DOHH2 (cell line): ENCODE measurements around the gene CXCL5.

ENCODE experiments used
- H3F3A ChIP-seq: fragments of 200-600 bp; sonication (generic), shearing (Covaris generic); 2 replicates; pipeline ENCODE4 v1.6.0; 2016; ENCODE audit warnings: antibody characterized with exemption, mild to moderate bottlenecking; ENCODE audit not compliant: control insufficient read depth, insufficient read depth
- H3K27ac ChIP-seq: fragments of 200-600 bp; sonication (generic); 2 replicates; pipeline ENCODE4 v1.5.1; 2014; ENCODE audit warnings: low read depth, mild to moderate bottlenecking, low read length, moderate library complexity
- H3K27me3 ChIP-seq: fragments of 200-600 bp; sonication (generic); 2 replicates; pipeline ENCODE4 v1.6.1; 2014; ENCODE audit warnings: mild to moderate bottlenecking, low read length, mixed read lengths; ENCODE audit not compliant: control insufficient read depth
- H3K36me3 ChIP-seq: fragments of 200-600 bp; sonication (generic); 2 replicates; pipeline ENCODE4 v1.6.1; 2014; ENCODE audit warnings: mild to moderate bottlenecking, low read length, moderate library complexity, mixed read lengths; ENCODE audit not compliant: control insufficient read depth
- H3K4me1 ChIP-seq: fragments of 200-600 bp; sonication (generic); 2 replicates; pipeline ENCODE4 v1.6.1; 2014; ENCODE audit warnings: mild to moderate bottlenecking, low read length, mixed read lengths; ENCODE audit not compliant: control insufficient read depth
- H3K4me2 ChIP-seq: fragments of 200-600 bp; sonication (generic); 2 replicates; pipeline ENCODE4 v1.6.0; 2014; ENCODE audit warnings: mild to moderate bottlenecking, low read length, moderate library complexity
- H3K4me3 ChIP-seq: fragments of 200-600 bp; sonication (generic); 2 replicates; pipeline ENCODE4 v1.5.1; 2014; ENCODE audit warnings: mild to moderate bottlenecking, low read length, mixed read lengths
- H3K79me2 ChIP-seq: fragments of 200-600 bp; sonication (generic); 2 replicates; pipeline ENCODE4 v1.6.1; 2014; ENCODE audit warnings: mild to moderate bottlenecking, low read length, mixed read lengths; ENCODE audit not compliant: control insufficient read depth
- H3K9me2 ChIP-seq: fragments of 200-600 bp; sonication (generic); replicated peaks from 2 replicates; pipeline ENCODE4 v1.6.1; 2014; ENCODE audit warnings: mild to moderate bottlenecking, low read length, mixed read lengths; ENCODE audit not compliant: control insufficient read depth
- H3K9me3 ChIP-seq: fragments of 200-600 bp; sonication (generic); 2 replicates; pipeline ENCODE4 v1.6.1; 2014; ENCODE audit warnings: antibody characterized with exemption, low read length, mixed read lengths; ENCODE audit not compliant: control insufficient read depth, insufficient read depth
- H4K20me1 ChIP-seq: fragments of 200-600 bp; sonication (generic); 2 replicates; pipeline ENCODE4 v1.6.0; 2014; ENCODE audit warnings: low read depth, mild to moderate bottlenecking, antibody characterized with exemption, low read length, moderate library complexity; ENCODE audit not compliant: control insufficient read depth, insufficient read depth
- EZH2phosphoT487 ChIP-seq: fragments of 200-600 bp; sonication (generic); IDR thresholded peaks from 2 replicates; pipeline ENCODE4 v1.6.1; 2017; ENCODE audit warnings: borderline replicate concordance, mild to moderate bottlenecking, antibody characterized with exemption, low read length, moderate library complexity, mixed read lengths
- TF ChIP-seq, protein P1 (sequence below): fragments of 200-600 bp; sonication (generic); IDR thresholded peaks from one replicate; pipeline ENCODE4 v1.5.1; 2014; ENCODE audit warnings: antibody characterized with exemption, mild to moderate bottlenecking, low read depth, low read length; ENCODE audit not compliant: poor library complexity, severe bottlenecking

The CXCL5 gene

DNA sequence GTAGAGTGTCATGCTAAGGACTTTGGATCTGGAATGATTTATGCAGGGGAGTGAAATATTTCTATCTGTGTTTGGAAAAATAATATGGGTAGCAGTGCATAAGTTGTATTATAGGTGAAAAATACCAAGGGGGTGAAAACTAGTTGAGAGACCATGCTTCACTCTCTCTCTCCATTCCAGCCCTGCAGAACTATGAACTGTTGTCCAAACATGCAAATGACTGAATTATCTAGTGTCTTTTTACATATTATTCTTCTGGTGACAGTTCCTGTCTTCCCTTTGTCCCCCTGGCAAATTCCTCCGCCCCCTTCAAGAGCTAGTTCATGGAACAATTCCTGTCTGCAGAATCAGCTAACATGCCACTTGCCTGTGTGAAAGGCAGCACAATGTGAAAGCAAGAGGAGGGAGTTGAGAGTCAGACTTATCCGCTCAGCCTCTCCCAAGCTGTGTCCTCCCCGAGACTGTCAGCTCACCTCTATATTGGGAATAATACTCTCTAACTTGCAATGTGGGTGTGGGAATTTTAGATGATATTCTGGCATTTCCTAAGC lies 19.0 kb downstream of the CXCL5 start:
- TF ChIP-seq EZH2phosphoT487 = no peak
- TF ChIP-seq, protein P1, sequence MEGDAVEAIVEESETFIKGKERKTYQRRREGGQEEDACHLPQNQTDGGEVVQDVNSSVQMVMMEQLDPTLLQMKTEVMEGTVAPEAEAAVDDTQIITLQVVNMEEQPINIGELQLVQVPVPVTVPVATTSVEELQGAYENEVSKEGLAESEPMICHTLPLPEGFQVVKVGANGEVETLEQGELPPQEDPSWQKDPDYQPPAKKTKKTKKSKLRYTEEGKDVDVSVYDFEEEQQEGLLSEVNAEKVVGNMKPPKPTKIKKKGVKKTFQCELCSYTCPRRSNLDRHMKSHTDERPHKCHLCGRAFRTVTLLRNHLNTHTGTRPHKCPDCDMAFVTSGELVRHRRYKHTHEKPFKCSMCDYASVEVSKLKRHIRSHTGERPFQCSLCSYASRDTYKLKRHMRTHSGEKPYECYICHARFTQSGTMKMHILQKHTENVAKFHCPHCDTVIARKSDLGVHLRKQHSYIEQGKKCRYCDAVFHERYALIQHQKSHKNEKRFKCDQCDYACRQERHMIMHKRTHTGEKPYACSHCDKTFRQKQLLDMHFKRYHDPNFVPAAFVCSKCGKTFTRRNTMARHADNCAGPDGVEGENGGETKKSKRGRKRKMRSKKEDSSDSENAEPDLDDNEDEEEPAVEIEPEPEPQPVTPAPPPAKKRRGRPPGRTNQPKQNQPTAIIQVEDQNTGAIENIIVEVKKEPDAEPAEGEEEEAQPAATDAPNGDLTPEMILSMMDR = no peak
- H3K9me2 ChIP-seq = no peaks in the 10 kb centered on the region
- H3K27ac ChIP-seq = no peak overlapping the region
- no peaks in the 10 kb centered on the region for H3K79me2 ChIP-seq
- H3K36me3 ChIP-seq = no peaks in the 10 kb centered on the region
- H3K4me3 ChIP-seq = no peak overlapping the region
- no peaks in the 10 kb centered on the region for H3K4me1 ChIP-seq
- H3K4me2 ChIP-seq = no peak overlapping the region
- no peaks in the 10 kb centered on the region for H3F3A ChIP-seq
- H3K9me3 ChIP-seq = no peaks in the 10 kb centered on the region
- no peaks in the 10 kb centered on the region for H4K20me1 ChIP-seq
- H3K27me3 ChIP-seq = no peaks in the 10 kb centered on the region

DNA sequence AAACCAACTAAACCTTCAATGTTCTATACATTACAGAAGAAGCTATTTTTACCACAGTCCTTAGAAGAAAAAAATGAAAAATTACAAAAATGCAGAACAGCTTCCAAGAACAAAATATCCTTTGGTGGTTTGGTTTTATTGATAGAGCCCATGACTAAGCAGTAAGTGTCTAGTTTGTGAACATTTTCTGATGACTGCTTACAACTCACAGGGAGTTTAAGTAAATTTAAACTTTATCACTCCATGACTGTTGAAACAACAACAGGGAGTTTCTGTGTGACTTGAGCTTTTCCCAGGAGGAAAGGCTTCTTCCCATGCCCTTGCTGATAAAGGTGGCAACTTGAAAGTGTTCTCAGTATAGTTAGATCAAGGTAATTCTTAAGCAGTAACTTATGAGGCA lies 19.6 kb downstream of the CXCL5 start:
- H3K4me2 ChIP-seq = no peak overlapping the region

GRCh38 chr4:73976716-73977115 lies 21.8 kb downstream of the CXCL5 start:
- no peaks in the 10 kb centered on the region for H3K27me3 ChIP-seq
- no peak overlapping the region for H3K4me3 ChIP-seq
- no peaks in the 10 kb centered on the region for H3K4me1 ChIP-seq
- H3K36me3 ChIP-seq = no peaks in the 10 kb centered on the region
- no peaks in the 10 kb centered on the region for H3K9me2 ChIP-seq
- no peak overlapping the region for H3K27ac ChIP-seq
- no peaks in the 10 kb centered on the region for H4K20me1 ChIP-seq
- no peak for TF ChIP-seq EZH2phosphoT487
- TF ChIP-seq, protein P1 = no peak
- no peaks in the 10 kb centered on the region for H3K9me3 ChIP-seq
- no peak overlapping the region for H3K4me2 ChIP-seq
- H3K79me2 ChIP-seq = no peaks in the 10 kb centered on the region
- H3F3A ChIP-seq = no peaks in the 10 kb centered on the region

More for the DNA sequence above, 19.6 kb downstream of the CXCL5 start:
- Histone ChIP-seq H4K20me1 (no peaks in the 10 kb centered on the region), H3K9me2 (no peaks in the 10 kb centered on the region), H3F3A (no peaks in the 10 kb centered on the region), H3K4me3 (no peak overlapping the region), H3K9me3 (no peaks in the 10 kb centered on the region), H3K4me1 (no peaks in the 10 kb centered on the region), H3K27me3 (no peaks in the 10 kb centered on the region), H3K27ac (no peak overlapping the region), H3K79me2 (no peaks in the 10 kb centered on the region), H3K36me3 (no peaks in the 10 kb centered on the region)
- TF ChIP-seq, protein P1 = no peak
- no peak for TF ChIP-seq EZH2phosphoT487
